HG03025 (cell line): ENCODE data around the gene PTPMT1.

ENCODE experiments used
- ATAC-seq: cut with Tn5 transposase; IDR thresholded peaks from one replicate; pipeline ENCODE4 v1.9.1; 2021; ENCODE audit warnings: mild to moderate bottlenecking, moderate library complexity; ENCODE audit not compliant: unreplicated experiment, low FRiP score

The PTPMT1 gene

GRCh38 chr11:47605921-47606320, 40.5 kb downstream of the PTPMT1 start:
- ATAC-seq = no peak

GRCh38 chr11:47606731-47607130, 41.3 kb downstream of the PTPMT1 start:
- ATAC-seq = no peak

- no peak for ATAC-seq
These were observed 42.0 kb downstream of the PTPMT1 start for GRCh38 chr11:47607380-47607779.

- ATAC-seq = no peak
These were observed 44.3 kb downstream of the PTPMT1 start for GRCh38 chr11:47609675-47610074.

GRCh38 chr11:47611348-47611794, 46.0 kb downstream of the PTPMT1 start:
- ATAC-seq = peak; percentile 88

GRCh38 chr11:47615249-47615648, 49.9 kb downstream of the PTPMT1 start:
- no peak for ATAC-seq

GRCh38 chr11:47616726-47617416, 51.5 kb downstream of the PTPMT1 start:
- ATAC-seq = no peak

- no peak for ATAC-seq
These were observed 52.0 kb downstream of the PTPMT1 start for GRCh38 chr11:47617417-47617809.

- ATAC-seq = no peak
These were observed 55.5 kb downstream of the PTPMT1 start for GRCh38 chr11:47620836-47621378.
